Vagina (tissue), 2 donors: ENCODE results near the gene UNC93B1.

Source experiments
- CTCF ChIP-seq, 3 experiments: fragments of 450-650 bp in 2 of 3; fragments of 200-600 bp in 1 of 3; sonication (generic) in 1 of 3; IDR thresholded peaks; one replicate each; pipeline ENCODE4 v1.5.1; 2017 to 2019; ENCODE audit warnings: antibody characterized with exemption in 3 of 3, mild to moderate bottlenecking in 2 of 3, moderate library complexity in 2 of 3
- POLR2AphosphoS5 ChIP-seq, 2 donors: sonication (generic); formaldehyde crosslinking; IDR thresholded peaks; one replicate each; pipeline ENCODE4 v1.9.0; 2017; ENCODE audit warnings: antibody characterized with exemption in 2 of 2, mild to moderate bottlenecking in 2 of 2, low read depth in 1 of 2; ENCODE audit not compliant: insufficient read depth in 1 of 2

GRCh38 chr11:67983951-67984350, 19.9 kb downstream of the UNC93B1 start:
- TF ChIP-seq CTCF (IDR thresholded peaks at IDR 0.05) (no peak), POLR2AphosphoS5 (IDR thresholded peaks at IDR 0.05; ENCODE audit: insufficient read depth in 1 of 2, low read depth in 1 of 2) (no peak)
